Mesothelial cell of epicardium (in vitro differentiated cells): Measurements from ENCODE around the gene KRT25. TPM values are rescaled to one million over a fixed set of nuclear protein-coding genes. Genes with fewer than 3 reads are reported as not detected.

Experiments
- DNase-seq, 2 experiments: peaks; one replicate each; pipeline ENCODE4 v3.0.0; 2021; ENCODE audit warnings: low spot score in 2 of 2; ENCODE audit not compliant: unreplicated experiment in 2 of 2
- H3K27ac Mint-ChIP-seq: 2 replicates; pipeline ENCODE4 v1.8.0; 2021; ENCODE audit warnings: mixed read lengths
- H3K27me3 Mint-ChIP-seq: 2 replicates; pipeline ENCODE4 v1.8.0; 2021; ENCODE audit warnings: low read depth, mixed read lengths
- H3K36me3 Mint-ChIP-seq: 2 replicates; pipeline ENCODE4 v1.8.0; 2021; ENCODE audit warnings: mixed read lengths
- H3K4me1 Mint-ChIP-seq: 2 replicates; pipeline ENCODE4 v1.8.0; 2021; ENCODE audit warnings: mixed read lengths
- H3K4me3 Mint-ChIP-seq: 2 replicates; pipeline ENCODE4 v1.8.0; 2021; ENCODE audit warnings: mild to moderate bottlenecking, moderate library complexity, mixed read lengths
- H3K9me3 Mint-ChIP-seq: 2 replicates; pipeline ENCODE4 v1.8.0; 2021; ENCODE audit warnings: mixed read lengths
- total RNA-seq: library from RNA; stranded (reverse); gene quantifications from 3 replicates; pipeline ENCODE4 v1.2.1, GENCODE V29; 2021
- TF ChIP-seq, protein P1 (sequence below): fragments of 200-600 bp; sonication (generic); IDR thresholded peaks from one replicate; pipeline ENCODE4 v1.5.0; 2021; ENCODE audit warnings: antibody characterized with exemption; ENCODE audit not compliant: unreplicated experiment

Gene KRT25
- total RNA-seq, 1 donor from 2014 or later: not detected

- H3K4me3 Mint-ChIP-seq: no peak within 1 kb of the TSS
- H3K36me3 Mint-ChIP-seq: no peaks in the 10 kb centered on the region
- TF ChIP-seq, protein P1, sequence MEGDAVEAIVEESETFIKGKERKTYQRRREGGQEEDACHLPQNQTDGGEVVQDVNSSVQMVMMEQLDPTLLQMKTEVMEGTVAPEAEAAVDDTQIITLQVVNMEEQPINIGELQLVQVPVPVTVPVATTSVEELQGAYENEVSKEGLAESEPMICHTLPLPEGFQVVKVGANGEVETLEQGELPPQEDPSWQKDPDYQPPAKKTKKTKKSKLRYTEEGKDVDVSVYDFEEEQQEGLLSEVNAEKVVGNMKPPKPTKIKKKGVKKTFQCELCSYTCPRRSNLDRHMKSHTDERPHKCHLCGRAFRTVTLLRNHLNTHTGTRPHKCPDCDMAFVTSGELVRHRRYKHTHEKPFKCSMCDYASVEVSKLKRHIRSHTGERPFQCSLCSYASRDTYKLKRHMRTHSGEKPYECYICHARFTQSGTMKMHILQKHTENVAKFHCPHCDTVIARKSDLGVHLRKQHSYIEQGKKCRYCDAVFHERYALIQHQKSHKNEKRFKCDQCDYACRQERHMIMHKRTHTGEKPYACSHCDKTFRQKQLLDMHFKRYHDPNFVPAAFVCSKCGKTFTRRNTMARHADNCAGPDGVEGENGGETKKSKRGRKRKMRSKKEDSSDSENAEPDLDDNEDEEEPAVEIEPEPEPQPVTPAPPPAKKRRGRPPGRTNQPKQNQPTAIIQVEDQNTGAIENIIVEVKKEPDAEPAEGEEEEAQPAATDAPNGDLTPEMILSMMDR: no peak
- H3K4me1 Mint-ChIP-seq: no peaks in the 10 kb centered on the region
- no peak within 1 kb of the TSS for H3K27ac Mint-ChIP-seq
- H3K27me3 Mint-ChIP-seq: peaks cover 55% of the 10 kb centered on the region
- no peak for DNase-seq
- no peaks in the 10 kb centered on the region for H3K9me3 Mint-ChIP-seq
Measured at GRCh38 chr17:40772101-40772500, 17.0 kb upstream of the KRT25 start, which contains the start of gene KRT26. Gene KRT26 (minus strand): TSS chr17:40772201. CDS start chr17:40772113, 88 bp downstream.

DNA sequence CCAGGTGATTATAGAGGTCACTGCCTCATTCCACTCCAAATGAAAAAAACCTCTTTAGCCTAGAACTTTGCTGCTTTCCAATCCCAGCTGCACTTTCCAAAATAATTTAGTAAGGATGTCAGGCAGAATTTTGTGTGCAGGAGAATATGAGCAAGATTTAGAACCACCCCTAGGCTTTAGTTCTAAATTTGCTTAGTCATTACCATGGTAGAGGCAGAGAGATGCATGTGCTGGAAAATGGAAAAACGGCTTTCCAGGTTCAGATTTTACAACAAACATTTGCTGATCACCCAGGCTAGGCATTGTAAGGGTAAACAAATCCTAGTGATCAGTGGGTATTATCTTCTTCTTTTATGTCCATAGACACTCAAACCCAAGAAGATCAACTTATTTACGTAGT is 10.5 kb upstream of the KRT25 start:
- Mint-ChIP-seq H3K4me1 (no peaks in the 10 kb centered on the region), H3K36me3 (no peaks in the 10 kb centered on the region), H3K27me3 (peaks cover 23% of the 10 kb centered on the region), H3K9me3 (peaks cover 38% of the 10 kb centered on the region), H3K27ac (no peak overlapping the region), H3K4me3 (no peak overlapping the region)
- TF ChIP-seq, protein P1: no peak
- no peak for DNase-seq

DNA sequence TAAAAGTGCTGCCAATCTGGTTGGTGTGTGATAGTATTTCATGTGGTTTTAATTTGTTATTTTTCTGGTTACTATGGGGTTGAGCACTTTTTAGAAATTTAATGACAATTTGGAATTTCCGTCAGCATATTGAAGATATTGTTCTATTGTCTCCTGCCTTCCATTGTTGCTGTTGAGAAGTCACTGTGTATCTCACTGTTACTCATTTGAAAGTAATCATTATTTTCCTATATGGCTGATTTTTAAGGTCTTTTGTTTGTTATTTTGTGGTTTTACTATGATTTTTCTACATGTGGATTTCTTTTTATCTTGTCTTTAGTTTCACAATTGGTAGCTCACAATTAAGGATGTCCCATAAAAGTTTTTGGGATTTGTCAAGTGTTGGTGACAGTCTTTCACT is 8.6 kb upstream of the KRT25 start:
- Mint-ChIP-seq H3K9me3 (peaks cover 58% of the 10 kb centered on the region), H3K4me1 (no peaks in the 10 kb centered on the region), H3K27me3 (peaks cover 14% of the 10 kb centered on the region), H3K27ac (no peak overlapping the region), H3K36me3 (no peaks in the 10 kb centered on the region), H3K4me3 (no peak overlapping the region)
- DNase-seq: no peak
- TF ChIP-seq, protein P1: no peak

DNA sequence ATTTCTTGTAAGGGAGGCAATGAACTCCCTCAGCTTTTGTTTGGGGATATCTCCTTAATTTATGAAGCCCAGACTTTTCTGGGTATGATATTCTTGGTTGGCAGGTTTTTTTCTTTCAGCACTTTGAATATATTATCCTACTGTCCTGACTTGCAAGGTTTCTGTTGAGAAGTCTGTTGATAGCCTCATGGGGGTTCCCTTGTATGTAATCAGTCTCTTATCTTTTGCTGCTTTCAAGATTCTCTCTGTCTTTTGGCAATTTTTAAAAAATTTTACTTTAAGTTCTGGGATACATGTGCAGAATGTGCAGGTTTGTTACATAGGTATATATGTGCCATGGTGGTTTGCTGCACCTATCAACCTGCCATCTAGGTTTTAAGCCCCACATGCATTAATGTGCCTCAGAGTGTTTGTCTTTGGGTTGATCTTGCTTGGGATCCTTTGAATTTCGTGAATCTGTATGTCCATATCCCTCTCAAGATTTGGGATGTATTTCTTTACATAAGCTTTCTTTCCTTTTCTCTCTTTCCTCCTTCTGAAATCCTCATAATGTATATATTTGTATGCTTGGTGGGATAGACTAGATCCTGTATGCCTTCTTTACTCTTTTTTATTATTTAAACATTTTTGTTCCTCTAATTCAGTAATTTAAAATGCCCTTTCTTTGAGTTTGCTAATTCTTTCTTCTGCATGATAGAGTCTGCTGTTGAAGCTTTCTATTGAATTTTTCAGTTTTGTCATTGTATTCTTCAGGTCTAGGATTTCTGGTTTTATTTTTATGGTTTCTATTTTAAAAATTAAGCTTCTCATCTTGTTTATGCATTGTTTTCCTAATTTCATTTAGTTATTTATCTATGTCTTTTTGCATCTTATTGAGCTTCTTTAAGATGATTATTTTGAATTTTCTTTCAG is 5.2 kb upstream of the KRT25 start:
- peaks cover 74% of the 10 kb centered on the region for H3K9me3 Mint-ChIP-seq
- peaks cover 18% of the 10 kb centered on the region for H3K27me3 Mint-ChIP-seq
- H3K27ac Mint-ChIP-seq: no peak overlapping the region

DNA sequence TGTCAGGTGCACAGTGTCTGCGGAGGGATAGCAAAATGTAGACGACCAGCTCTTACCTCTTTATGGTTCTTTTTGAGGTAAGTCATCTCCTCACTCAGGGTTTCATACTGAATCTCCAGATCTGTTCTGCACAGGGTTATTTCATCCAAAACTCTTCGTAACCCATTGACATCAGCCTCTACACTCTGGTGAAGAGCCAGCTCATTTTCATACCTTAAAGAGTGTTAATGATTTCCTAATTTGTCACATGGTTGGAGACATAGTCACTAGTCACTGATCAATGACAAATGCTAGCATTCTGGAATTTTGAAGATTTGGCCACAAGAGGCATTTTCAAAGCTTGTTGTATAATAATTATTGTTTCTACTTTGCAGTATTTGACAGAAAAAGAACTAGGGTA is 1.3 kb downstream of the KRT25 start:
- peaks cover 61% of the 10 kb centered on the region for H3K27me3 Mint-ChIP-seq
- DNase-seq: no peak
- TF ChIP-seq, protein P1: no peak
- no peaks in the 10 kb centered on the region for H3K36me3 Mint-ChIP-seq
- H3K27ac Mint-ChIP-seq: no peak overlapping the region
- H3K9me3 Mint-ChIP-seq: peaks cover 17% of the 10 kb centered on the region
- H3K4me1 Mint-ChIP-seq: no peaks in the 10 kb centered on the region
- no peak overlapping the region for H3K4me3 Mint-ChIP-seq

More for the DNA sequence above, 5.2 kb upstream of the KRT25 start:
- no peak for DNase-seq
- Mint-ChIP-seq H3K4me3 (no peak overlapping the region), H3K36me3 (no peaks in the 10 kb centered on the region), H3K4me1 (no peaks in the 10 kb centered on the region)
- TF ChIP-seq, protein P1: no peak
